ENCODE measurements around the gene NPHP3.
"Not testable (repeated sequence)": the region's sequence is repeated elsewhere in the genome, so short reads cannot be mapped to it uniquely, and the experiment has no call there.

The NPHP3 gene, protein sequence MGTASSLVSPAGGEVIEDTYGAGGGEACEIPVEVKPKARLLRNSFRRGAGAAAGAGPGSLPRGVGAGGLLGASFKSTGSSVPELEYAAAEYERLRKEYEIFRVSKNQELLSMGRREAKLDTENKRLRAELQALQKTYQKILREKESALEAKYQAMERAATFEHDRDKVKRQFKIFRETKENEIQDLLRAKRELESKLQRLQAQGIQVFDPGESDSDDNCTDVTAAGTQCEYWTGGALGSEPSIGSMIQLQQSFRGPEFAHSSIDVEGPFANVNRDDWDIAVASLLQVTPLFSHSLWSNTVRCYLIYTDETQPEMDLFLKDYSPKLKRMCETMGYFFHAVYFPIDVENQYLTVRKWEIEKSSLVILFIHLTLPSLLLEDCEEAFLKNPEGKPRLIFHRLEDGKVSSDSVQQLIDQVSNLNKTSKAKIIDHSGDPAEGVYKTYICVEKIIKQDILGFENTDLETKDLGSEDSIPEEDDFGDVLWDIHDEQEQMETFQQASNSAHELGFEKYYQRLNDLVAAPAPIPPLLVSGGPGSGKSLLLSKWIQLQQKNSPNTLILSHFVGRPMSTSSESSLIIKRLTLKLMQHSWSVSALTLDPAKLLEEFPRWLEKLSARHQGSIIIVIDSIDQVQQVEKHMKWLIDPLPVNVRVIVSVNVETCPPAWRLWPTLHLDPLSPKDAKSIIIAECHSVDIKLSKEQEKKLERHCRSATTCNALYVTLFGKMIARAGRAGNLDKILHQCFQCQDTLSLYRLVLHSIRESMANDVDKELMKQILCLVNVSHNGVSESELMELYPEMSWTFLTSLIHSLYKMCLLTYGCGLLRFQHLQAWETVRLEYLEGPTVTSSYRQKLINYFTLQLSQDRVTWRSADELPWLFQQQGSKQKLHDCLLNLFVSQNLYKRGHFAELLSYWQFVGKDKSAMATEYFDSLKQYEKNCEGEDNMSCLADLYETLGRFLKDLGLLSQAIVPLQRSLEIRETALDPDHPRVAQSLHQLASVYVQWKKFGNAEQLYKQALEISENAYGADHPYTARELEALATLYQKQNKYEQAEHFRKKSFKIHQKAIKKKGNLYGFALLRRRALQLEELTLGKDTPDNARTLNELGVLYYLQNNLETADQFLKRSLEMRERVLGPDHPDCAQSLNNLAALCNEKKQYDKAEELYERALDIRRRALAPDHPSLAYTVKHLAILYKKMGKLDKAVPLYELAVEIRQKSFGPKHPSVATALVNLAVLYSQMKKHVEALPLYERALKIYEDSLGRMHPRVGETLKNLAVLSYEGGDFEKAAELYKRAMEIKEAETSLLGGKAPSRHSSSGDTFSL (N-terminal part only)

DNA sequence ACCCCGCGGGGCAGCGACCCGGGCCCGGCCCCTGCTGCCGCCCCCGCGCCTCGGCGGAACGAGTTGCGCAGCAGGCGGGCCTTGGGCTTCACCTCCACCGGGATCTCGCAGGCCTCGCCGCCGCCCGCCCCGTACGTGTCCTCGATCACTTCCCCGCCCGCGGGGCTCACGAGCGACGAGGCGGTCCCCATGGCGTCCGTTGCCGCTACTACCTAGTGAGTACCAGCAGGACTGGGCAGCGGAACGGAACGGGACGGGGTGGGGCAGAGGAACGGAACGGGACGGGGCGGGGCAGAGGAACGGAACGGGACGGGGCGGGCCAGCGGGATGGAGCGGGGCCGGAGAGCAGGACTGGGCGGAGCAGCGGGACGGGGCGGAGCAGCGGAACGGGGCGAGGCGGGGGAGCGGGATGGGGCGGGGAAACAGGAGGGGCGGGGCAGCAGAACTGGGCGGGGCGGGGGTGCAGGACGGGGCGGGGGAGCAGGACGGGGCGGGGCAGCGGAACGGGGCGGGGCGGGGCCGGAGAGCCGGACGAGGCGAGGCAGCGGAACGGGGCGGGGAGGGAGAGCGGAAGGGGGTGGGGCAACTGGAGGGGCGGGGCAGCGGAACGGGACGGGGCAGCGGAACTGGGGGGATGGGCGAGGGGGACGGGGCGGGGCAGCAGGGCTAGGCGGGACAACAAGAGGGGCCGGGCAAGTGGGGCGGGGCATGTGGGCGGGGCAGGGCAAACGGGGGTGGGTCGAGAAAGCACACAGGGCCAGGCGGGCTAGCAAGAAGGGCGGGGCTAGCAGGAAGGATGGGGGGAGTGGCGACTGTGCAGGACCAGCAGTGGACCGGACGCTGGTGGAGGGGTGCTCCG lies at the start of gene NPHP3:
NPHP3 (minus strand) TSS at position 245 of the 859 bp plus-strand sequence; CDS start at position 191, 54 bp downstream.
- peak; percentile 92 for DNase-seq (ENCODE audit: low spot score)

DNA sequence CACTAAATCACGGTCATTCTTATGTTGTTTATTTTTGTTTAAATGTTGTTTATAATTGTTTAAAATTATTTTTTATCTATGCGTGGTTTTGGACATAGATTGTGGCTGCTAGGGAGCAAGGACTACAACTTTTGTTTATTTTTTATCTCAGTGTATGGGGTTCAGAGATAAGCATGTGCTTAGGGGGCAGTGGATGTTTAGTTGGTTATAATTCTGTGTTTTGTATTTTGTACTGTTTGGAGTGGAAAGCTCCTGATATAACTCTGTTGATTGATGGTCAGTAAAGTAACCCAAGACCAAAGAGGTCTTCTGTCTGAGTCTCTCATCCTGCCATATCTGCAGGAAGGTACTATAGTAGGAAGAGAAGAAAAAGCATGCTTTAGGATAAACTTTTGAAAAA lies 36.5 kb upstream of the NPHP3 start:
- DNase-seq (ENCODE audit: low spot score), result no peak

DNA sequence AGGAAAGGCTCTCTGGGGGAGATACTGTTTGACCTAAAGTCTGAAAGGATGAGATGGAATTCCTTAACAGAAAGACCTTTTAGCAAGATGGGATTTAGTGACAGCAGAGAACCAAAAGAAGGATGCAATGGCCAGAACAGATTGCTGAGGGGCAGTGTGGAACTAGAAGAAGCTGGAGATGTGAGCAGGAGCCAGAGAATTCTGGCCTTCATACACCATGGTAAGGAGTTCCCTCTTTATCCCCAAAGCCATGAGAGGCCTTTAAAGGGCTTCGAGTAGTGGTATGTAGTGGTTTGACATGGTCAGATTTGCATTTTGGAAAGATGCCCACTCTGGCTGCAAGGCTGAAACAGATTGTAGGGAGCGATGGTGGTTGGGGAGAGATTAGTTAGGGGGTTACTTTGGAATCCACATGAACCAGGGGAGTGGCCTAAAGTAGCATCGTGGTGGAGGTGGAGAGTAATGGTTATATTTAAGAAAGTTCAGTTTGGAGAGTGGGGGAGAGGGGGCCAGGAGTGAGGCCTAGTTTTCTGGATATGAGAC lies 34.0 kb upstream of the NPHP3 start:
- no peak for DNase-seq (ENCODE audit: low spot score)

- no peak for DNase-seq (ENCODE audit: low spot score)
Observed at GRCh38 chr3:132753946-132754345, 31.7 kb upstream of the NPHP3 start.

DNA sequence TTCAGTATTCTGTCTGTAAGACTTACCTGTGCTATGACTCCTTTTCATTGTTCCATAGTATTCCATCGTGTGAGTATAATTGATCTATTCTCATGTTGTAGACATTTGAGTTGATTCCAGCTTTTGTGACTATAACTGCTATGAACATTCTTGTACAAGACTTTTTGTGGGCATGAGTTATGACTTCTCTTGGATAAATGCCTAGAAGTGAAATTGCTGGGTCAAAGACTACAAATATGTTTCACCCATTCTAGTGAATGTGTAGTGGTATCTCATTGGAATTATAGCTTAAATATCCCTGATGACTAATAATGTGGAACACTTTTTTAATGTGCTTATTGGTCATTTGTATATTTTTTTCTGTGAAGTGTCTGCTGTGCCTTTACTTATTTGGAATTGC lies 27.6 kb upstream of the NPHP3 start:
- no peak for DNase-seq (ENCODE audit: low spot score)

- not testable (repeated sequence) for DNase-seq (ENCODE audit: low spot score)
Observed at GRCh38 chr3:132746720-132747119, 24.5 kb upstream of the NPHP3 start.

- DNase-seq (ENCODE audit: low spot score), result no peak
Observed at GRCh38 chr3:132738314-132738713, 16.1 kb upstream of the NPHP3 start.

GRCh38 chr3:132735589-132735988 lies 13.4 kb upstream of the NPHP3 start:
- no peak for DNase-seq (ENCODE audit: low spot score)

GRCh38 chr3:132730891-132731580 lies 8.8 kb upstream of the NPHP3 start:
- no peak for DNase-seq (ENCODE audit: low spot score)

DNA sequence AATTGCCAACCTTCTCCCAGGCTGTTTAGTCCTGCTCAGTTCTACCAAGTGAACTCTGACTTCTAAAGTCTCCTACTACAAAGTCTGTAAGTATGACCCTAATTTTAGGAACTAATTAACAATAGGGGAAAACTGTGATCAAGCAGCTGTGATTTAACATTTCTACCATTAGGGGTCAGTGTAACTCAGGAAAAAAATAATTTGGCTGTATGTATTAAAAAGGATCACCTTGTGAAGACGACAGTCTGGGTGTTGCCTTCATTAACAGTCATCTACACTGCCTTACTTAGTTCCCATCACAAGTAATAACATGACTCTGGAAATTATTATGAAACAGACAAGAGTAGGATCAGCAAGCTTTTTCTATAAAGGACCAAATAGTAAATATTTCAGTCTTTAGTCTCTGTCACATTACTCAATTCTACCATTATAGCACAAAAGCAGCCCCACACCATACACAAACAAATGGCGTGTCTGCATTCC lies 4.2 kb upstream of the NPHP3 start:
- peak; percentile 68 for DNase-seq (ENCODE audit: low spot score)

DNA sequence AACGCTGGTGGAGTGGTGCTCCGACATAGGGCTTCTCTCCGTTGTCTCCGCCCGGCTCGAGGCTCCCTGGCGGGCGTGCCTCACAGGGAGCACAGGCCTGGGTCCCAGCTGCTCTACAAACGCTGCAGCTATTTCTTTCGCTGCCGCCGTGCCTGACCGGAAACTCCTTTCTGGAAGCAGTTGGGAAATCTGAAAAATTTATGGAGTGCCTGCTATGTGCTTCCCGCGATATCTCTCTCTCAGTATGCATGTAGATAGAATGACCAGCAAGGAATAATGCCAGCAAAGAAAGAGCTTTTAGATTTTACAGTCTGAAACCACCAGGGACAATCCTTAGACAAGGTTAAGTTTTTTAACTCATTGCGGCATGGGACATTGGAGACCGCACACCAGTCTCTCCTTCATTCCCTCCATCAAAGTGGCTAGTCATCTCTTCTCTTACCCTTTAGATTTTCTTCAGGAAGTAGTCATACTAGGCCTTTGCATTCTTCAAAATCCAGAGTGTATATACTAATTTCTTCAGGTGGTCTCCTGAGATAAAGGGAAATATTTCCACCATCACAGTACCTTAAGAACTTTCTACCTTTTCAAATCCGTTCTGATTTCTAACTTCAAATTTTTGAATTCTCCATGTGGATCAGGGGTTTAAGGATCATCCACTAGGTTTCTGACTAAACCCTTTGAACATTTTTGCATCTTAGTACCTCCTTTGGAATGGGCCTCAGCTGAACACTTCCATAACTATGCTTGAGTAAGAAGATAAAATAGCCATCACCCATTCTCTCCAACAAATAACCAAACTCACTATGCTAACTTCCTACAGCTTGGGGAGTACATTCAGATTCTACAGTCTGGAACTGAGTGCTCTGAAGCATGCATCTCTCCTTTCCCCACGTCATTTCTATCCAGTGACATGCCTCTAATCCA lies 1.1 kb upstream of the NPHP3 start:
- no peak for DNase-seq (ENCODE audit: low spot score)

DNA sequence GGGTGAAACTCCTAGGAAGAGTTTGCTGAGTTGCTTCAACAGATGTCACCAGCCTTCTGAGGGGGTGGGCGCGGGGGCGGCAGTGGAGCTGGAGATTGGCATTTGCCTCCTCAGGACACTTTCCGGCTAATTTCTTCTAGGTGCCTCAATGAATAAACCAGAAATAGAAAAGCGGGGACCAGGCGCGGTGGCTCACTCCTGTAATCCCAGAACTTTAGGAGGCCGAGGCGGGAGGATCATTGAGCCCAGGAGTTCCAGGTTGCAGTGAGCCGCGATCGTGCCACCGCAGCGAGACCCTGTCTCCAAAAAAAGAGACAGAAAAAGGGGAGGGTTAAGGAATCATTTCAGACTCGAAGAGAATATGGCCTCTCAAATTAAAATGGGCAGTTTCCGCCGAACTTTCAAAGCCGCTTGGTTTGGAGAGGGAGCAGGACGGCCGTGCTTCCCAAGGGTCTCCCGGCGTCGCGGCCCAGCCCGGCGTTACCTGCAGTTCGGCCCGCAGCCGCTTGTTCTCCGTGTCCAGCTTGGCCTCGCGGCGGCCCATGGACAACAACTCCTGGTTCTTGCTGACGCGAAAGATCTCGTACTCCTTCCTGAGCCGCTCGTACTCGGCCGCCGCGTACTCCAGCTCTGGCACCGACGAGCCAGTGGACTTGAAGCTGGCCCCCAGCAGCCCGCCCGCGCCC lies 587 bp downstream of the NPHP3 start:
- peak; percentile 47 for DNase-seq (ENCODE audit: low spot score)

DNA sequence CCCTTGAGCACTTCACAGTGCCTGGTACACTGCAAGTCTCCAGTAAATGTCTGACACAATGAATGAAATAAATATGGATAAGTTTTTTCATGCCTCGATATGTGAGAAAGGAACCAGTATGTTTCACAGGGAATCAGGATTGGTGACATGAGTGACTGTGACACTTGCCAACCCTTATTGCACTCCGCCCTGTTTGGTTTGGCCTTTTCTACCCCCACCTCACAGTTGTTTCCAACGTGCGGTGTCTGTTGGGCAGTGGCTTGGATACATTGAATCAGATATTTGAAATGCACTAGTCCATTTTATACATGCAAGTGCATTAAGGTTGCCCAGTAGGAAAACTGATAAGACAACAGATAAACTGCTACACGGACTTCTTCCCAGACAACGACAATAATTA lies 2.0 kb downstream of the NPHP3 start:
- DNase-seq (ENCODE audit: low spot score), result no peak

DNA sequence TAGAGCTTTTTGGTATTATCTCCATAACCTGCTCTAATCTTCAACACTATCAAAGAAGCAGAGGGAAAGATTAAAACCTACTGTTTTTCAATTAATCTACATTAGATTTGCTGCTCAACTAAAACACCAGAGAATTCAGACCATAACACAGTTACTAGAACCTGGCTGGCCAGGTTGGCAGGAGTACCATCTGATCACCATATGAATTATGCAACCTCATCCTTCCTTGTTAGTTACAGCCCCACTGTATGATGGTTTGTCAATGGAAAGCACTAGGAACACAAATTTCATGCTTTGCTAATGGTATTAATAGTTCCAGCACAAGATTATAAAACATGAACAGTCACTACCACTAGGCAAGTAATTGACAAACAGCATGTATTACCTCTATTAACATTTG lies 5.8 kb downstream of the NPHP3 start:
- DNase-seq (ENCODE audit: low spot score), result no peak

- no peak for DNase-seq (ENCODE audit: low spot score)
Observed at GRCh38 chr3:132713977-132714727, 8.1 kb downstream of the NPHP3 start.

GRCh38 chr3:132710311-132710710 lies 11.9 kb downstream of the NPHP3 start:
- DNase-seq (ENCODE audit: low spot score), result no peak

DNA sequence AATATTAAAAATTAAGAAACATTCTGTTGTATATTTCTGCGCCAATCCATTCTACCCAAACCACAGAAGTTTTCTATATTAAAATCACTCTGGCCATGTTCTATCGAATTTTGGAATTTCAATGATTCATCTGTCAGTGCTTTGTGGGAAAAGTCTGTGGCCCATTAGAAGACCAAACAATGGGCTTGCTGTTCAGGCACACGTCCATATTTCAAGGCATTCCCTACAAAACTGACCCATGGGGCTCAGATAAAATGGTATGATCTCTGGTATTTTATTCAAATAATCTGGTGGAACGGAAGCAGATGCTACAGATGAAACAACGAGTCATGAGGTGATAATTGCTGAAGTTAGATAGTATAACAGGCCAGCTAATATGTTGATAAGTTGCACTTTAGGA lies 12.4 kb downstream of the NPHP3 start:
- no peak for DNase-seq (ENCODE audit: low spot score)

DNA sequence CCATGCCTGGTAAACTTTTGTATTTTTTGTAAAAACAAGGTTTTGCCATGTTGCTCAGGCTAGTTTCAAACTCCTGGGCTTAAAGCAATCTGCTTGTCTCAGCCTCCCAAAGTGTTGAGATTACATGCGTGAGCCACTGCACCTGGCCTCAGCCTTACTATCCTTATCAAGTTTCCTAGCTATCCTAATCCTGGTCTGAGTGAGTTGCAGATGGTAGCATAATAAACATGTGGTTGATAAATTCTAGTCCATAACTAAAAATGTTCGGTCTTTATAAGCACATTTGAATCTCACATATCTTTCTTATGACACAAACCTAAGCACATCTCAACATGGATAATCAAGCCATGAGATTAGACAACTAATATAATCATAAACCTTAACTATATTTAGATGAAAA lies 18.5 kb downstream of the NPHP3 start:
- DNase-seq (ENCODE audit: low spot score), result no peak

Data from hematopoietic multipotent progenitor cell treated with erythropoietin and hydrocortisone succinate and interleukin-3 and kit ligand, for 15 days (in vitro differentiated cells).